Endothelial cell of umbilical vein (primary cell): ENCODE measurements around the gene CTSE. TPM values are rescaled to one million over a fixed set of nuclear protein-coding genes. Genes with fewer than 3 reads are reported as not detected.

Experiments used
- BruUV-seq: library from RNA; stranded (reverse); fragments of 400-500 nt; replicated peaks from 2 replicates; lab custom pipeline; 2021; lab: Mats Ljungman, UMichigan
- CTCF ChIA-PET: fragments of 300-600, 350-600 bp; sonication (Branson Sonifier 250); formaldehyde crosslinking; loops from one replicate; lab custom pipeline; 2021; ENCODE audit warnings: antibody characterized with exemption, inconsistent platforms; lab: Charles Lee
- POLR2A ChIA-PET: fragments of 300-600, 350-600 bp; sonication (Branson Sonifier 250); formaldehyde crosslinking; loops from one replicate; lab custom pipeline; 2021; ENCODE audit warnings: antibody characterized with exemption, inconsistent platforms; lab: Charles Lee
- DNase-seq: peaks from one replicate; pipeline ENCODE4 v3.0.0-alpha.2; 2011; ENCODE audit warnings: low read depth, low spot score
- FAIRE-seq: peaks from 2 replicates; lab custom pipeline; 2011; peaks lifted over from hg19 to GRCh38; lab: Jason Lieb, UNC
- H2AFZ ChIP-seq: 2 replicates; pipeline ENCODE4 v1.6.0; 2012; ENCODE audit warnings: low read depth, low read length, control low read depth, inconsistent platforms
- H3K27ac ChIP-seq: 2 replicates; pipeline ENCODE4 v1.5.1; 2011; ENCODE audit warnings: low read depth, mild to moderate bottlenecking, control low read depth, low read length, moderate library complexity; ENCODE audit not compliant: insufficient read depth
- H3K27me3 ChIP-seq, 2 experiments: 2 replicates each; pipeline versions ENCODE4 v1.6.0 to v1.6.1; 2011; ENCODE audit warnings: low read length in 2 of 2, mixed read lengths in 1 of 2; ENCODE audit not compliant: control insufficient read depth in 2 of 2, insufficient read depth in 2 of 2
- H3K36me3 ChIP-seq, 2 experiments: 2 replicates in 1 of 2; 3 replicates in 1 of 2; pipeline ENCODE4 v1.5.1; 2011; ENCODE audit warnings: low read length in 2 of 2, mild to moderate bottlenecking in 1 of 2, moderate library complexity in 1 of 2; ENCODE audit not compliant: control insufficient read depth in 2 of 2, insufficient read depth in 2 of 2; ENCODE audit errors: extremely low read depth in 1 of 2
- H3K4me1 ChIP-seq: 3 replicates; pipeline ENCODE4 v1.5.1; 2011; ENCODE audit warnings: mild to moderate bottlenecking, low read length; ENCODE audit not compliant: control insufficient read depth, insufficient read depth; ENCODE audit errors: extremely low read depth
- H3K4me2 ChIP-seq: 2 replicates; pipeline ENCODE4 v1.6.1; 2011; ENCODE audit warnings: low read length, control low read depth, mixed read lengths; ENCODE audit not compliant: insufficient read depth
- H3K4me3 ChIP-seq, 3 experiments: fragments of 200-600 bp in 1 of 3; sonication (generic), shearing (Covaris generic) in 1 of 3; replicated peaks in 1 of 3; 2 replicates each; pipeline ENCODE4 v1.5.1; 2011 to 2016; ENCODE audit warnings: control low read depth in 3 of 3, low read length in 3 of 3, mild to moderate bottlenecking in 2 of 3, inconsistent platforms in 1 of 3, low read depth in 1 of 3, moderate library complexity in 1 of 3; ENCODE audit not compliant: insufficient read depth in 1 of 3
- H3K79me2 ChIP-seq: 2 replicates; pipeline ENCODE4 v1.6.0; 2012; ENCODE audit warnings: low read length, inconsistent platforms; ENCODE audit not compliant: control insufficient read depth, insufficient read depth
- H3K9ac ChIP-seq: replicated peaks from 2 replicates; pipeline ENCODE3; 2011; ENCODE audit warnings: low read length, control low read depth; ENCODE audit not compliant: insufficient read depth; ENCODE audit errors: extremely low read depth
- H3K9me1 ChIP-seq: replicated peaks from 3 replicates; pipeline ENCODE4 v1.6.0; 2011; ENCODE audit warnings: mild to moderate bottlenecking, low read length; ENCODE audit not compliant: control insufficient read depth, insufficient read depth; ENCODE audit errors: extremely low read depth
- H3K9me3 ChIP-seq: replicated peaks from 2 replicates; pipeline ENCODE4 v1.5.1; 2012; ENCODE audit warnings: low read length, inconsistent platforms; ENCODE audit not compliant: control insufficient read depth, insufficient read depth
- H4K20me1 ChIP-seq: replicated peaks from 2 replicates; pipeline ENCODE3; 2011; ENCODE audit warnings: mild to moderate bottlenecking, low read length; ENCODE audit not compliant: control insufficient read depth, insufficient read depth; ENCODE audit errors: extremely low read depth
- CTCF ChIP-seq, 2 donors: IDR thresholded peaks; 1 replicate in 1 of 2; 2 replicates in 1 of 2; pipeline ENCODE4 v1.5.1; 2011; ENCODE audit warnings: low read length in 2 of 2, mild to moderate bottlenecking in 2 of 2, moderate library complexity in 2 of 2, control low read depth in 1 of 2, inconsistent platforms in 1 of 2, low read depth in 1 of 2; ENCODE audit not compliant: insufficient read depth in 1 of 2; ENCODE audit errors: extremely low read depth in 1 of 2
- EZH2 ChIP-seq: IDR thresholded peaks from 2 replicates; pipeline ENCODE4 v1.6.1; 2012; ENCODE audit warnings: borderline replicate concordance, low read depth, mild to moderate bottlenecking, moderate library complexity, low read length, inconsistent platforms; ENCODE audit not compliant: severe bottlenecking
- FOS ChIP-seq: IDR thresholded peaks from 2 replicates; pipeline ENCODE4 v1.6.1; 2011; ENCODE audit warnings: mild to moderate bottlenecking, low read length, moderate library complexity, borderline replicate concordance; ENCODE audit not compliant: insufficient read depth
- GATA2 ChIP-seq: IDR thresholded peaks from 2 replicates; pipeline ENCODE4 v1.7.0; 2011; ENCODE audit warnings: low read depth, mild to moderate bottlenecking, moderate library complexity, mixed read lengths, low read length; ENCODE audit not compliant: insufficient read length, insufficient read depth
- JUN ChIP-seq: IDR thresholded peaks from 2 replicates; pipeline ENCODE4 v1.6.1; 2011; ENCODE audit warnings: borderline replicate concordance, low read depth; ENCODE audit not compliant: insufficient read length, insufficient read depth
- MYC ChIP-seq: IDR thresholded peaks from one replicate; pipeline ENCODE4 v1.6.1; 2011; ENCODE audit warnings: mild to moderate bottlenecking, low read depth, low read length
- POLR2A ChIP-seq: IDR thresholded peaks from 2 replicates; pipeline ENCODE4 v1.6.1; 2012; ENCODE audit warnings: low read depth, mild to moderate bottlenecking, control low read depth, low read length
- POLR2AphosphoS5 ChIP-seq: IDR thresholded peaks from 2 replicates; pipeline ENCODE4 v1.6.1; 2012; ENCODE audit warnings: low read depth, mild to moderate bottlenecking, control low read depth, low read length, moderate library complexity; ENCODE audit not compliant: insufficient read depth
- dilution Hi-C: fragments of 300-500 bp; cut with MboI; formaldehyde crosslinking; loops from one replicate; pipeline ENCODE4 v1.15.0; 2019; ENCODE audit warnings: low sequenced_read_pairs; ENCODE audit not compliant: extremely low pct_ligation_motif_present
- intact Hi-C: fragments of 100-400 bp; cut with micrococcal nuclease; formaldehyde crosslinking; loops from one replicate; pipeline ENCODE4 v1.10.0; 2022
- polyA plus RNA-seq, 4 experiments: library from polyadenylated mRNA; depleted of rRNA in 3 of 4; stranded (reverse) in 3 of 4; unstranded in 1 of 4; fragments of >200 nt; gene quantifications; 2 replicates each; pipeline versions ENCODE4 v1.2.1 to v1.2.3, GENCODE V29; 2011 to 2012; ENCODE audit warnings: missing spikeins in 1 of 4
- total RNA-seq: library from RNA; stranded (reverse); gene quantifications from 2 replicates; pipeline ENCODE4 v1.2.3, GENCODE V29; 2021
- TF ChIP-seq, protein P1 (sequence below): IDR thresholded peaks from 2 replicates; pipeline ENCODE4 v1.6.1; 2011; ENCODE audit not compliant: insufficient read depth, insufficient read length

The CTSE gene
- total and polyA plus RNA-seq, 2 donors (not counting 3 experiments of a cell fraction or from before 2014, with no cell fraction given), result 0.17 TPM; not detected in 1

- FAIRE-seq (no peak), DNase-seq (no peak)
- Histone ChIP-seq H3K9me1 (no peaks in the 10 kb centered on the region), H3K4me2 (no peak overlapping the region), H2AFZ (no peak overlapping the region), H3K9ac (no peak overlapping the region), H3K4me1 (no peaks in the 10 kb centered on the region), H3K36me3 (no peaks in the 10 kb centered on the region), H3K9me3 (no peaks in the 10 kb centered on the region), H3K79me2 (no peaks in the 10 kb centered on the region), H3K27me3 (peaks cover 0 to 5% of the 10 kb centered on the region in 2 experiments), H3K4me3 (no peak overlapping the region), H3K27ac (no peak overlapping the region), H4K20me1 (no peaks in the 10 kb centered on the region)
- ChIA-PET POLR2A (no interaction called here), CTCF (no interaction called here)
- dilution Hi-C loops, result no loop called here
- intact Hi-C loops, result no loop called here
- TF ChIP-seq FOS, result no peak
- TF ChIP-seq POLR2AphosphoS5, result no peak
- TF ChIP-seq MYC, result no peak
- TF ChIP-seq GATA2, result no peak
- TF ChIP-seq JUN, result no peak
- TF ChIP-seq EZH2, result no peak
- no peak for TF ChIP-seq POLR2A
- BruUV-seq, result no TSS peak
These were observed 25.6 kb upstream of the CTSE start for GRCh38 chr1:206049293-206049692.

DNA sequence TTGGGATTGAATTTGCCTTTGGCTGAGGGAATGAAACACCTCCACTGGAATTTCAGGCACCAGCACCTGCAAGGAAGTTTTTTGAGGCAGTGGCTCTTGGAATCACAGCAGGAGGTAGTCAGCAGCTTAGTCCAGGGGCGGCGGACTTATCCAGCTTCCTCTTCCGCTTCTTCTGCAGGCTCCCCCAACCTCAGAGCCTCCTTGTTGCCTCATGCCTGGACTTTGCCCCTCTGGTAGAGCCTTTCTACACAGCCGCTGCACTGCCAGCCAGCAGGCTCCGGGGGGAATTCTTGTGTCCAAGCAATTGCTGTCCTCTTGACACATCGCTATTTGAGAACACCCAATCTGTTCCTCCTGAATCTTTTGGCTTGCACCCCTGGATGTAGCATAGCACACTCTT lies 24.9 kb upstream of the CTSE start:
- dilution Hi-C loops, result no loop called here
- Histone ChIP-seq H4K20me1 (no peaks in the 10 kb centered on the region), H3K27ac (no peak overlapping the region), H3K79me2 (no peaks in the 10 kb centered on the region), H3K4me1 (no peaks in the 10 kb centered on the region), H3K4me3 (no peak overlapping the region), H2AFZ (no peak overlapping the region), H3K9me1 (no peaks in the 10 kb centered on the region), H3K9ac (no peak overlapping the region), H3K4me2 (no peak overlapping the region), H3K9me3 (no peaks in the 10 kb centered on the region), H3K36me3 (no peaks in the 10 kb centered on the region), H3K27me3 (peaks cover 0 to 5% of the 10 kb centered on the region in 2 experiments)
- ChIA-PET POLR2A (no interaction called here), CTCF (interaction anchor here (1.1 to 1.3 kb wide), 2 partner anchors 11 to 18 kb away, joined by 3 to 5 read pairs; no protein-coding TSS in a partner anchor)
- FAIRE-seq (no peak), DNase-seq (no peak)
- intact Hi-C loops, result no loop called here
- no TSS peak for BruUV-seq
- no peak for TF ChIP-seq POLR2AphosphoS5
- TF ChIP-seq EZH2, result no peak
- TF ChIP-seq, protein P1, sequence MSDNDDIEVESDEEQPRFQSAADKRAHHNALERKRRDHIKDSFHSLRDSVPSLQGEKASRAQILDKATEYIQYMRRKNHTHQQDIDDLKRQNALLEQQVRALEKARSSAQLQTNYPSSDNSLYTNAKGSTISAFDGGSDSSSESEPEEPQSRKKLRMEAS, result no peak
- no peak for TF ChIP-seq JUN
- no peak for TF ChIP-seq CTCF (IDR thresholded peaks at IDR 0.05; ENCODE audit: extremely low read depth in 1 of 2, insufficient read depth in 1 of 2, low read depth in 1 of 2, low read length in 2 of 2)
- no peak for TF ChIP-seq GATA2
- no peak for TF ChIP-seq FOS
- no peak for TF ChIP-seq MYC
- TF ChIP-seq POLR2A, result no peak
